ENCODE results near the gene CDT1.

CDT1 gene

GRCh38 chr16:88803264-88803987 is at the start of gene CDT1:
Gene CDT1 (plus strand): TSS chr16:88803789. CDS start chr16:88803832, 43 bp downstream.
- ATAC-seq (ENCODE audit: low read depth) (peak; percentile 2), DNase-seq (ENCODE audit: low spot score) (peak; percentile 75)
- Histone ChIP-seq H3K27ac (ENCODE audit: poor library complexity, severe bottlenecking) (peak within 1 kb of the TSS; percentile 84), H3K36me3 (ENCODE audit: low read depth) (peaks cover 40% of the 10 kb centered on the region), H3K4me3 (ENCODE audit: severe bottlenecking) (peak within 1 kb of the TSS; percentile 69), H3K9me3 (ENCODE audit: severe bottlenecking) (no peaks in the 10 kb centered on the region), H3K4me1 (ENCODE audit: insufficient read depth, poor library complexity, severe bottlenecking) (no peaks in the 10 kb centered on the region), H3K27me3 (ENCODE audit: insufficient read depth, poor library complexity, severe bottlenecking) (no peaks in the 10 kb centered on the region)
- TF ChIP-seq, protein P1, sequence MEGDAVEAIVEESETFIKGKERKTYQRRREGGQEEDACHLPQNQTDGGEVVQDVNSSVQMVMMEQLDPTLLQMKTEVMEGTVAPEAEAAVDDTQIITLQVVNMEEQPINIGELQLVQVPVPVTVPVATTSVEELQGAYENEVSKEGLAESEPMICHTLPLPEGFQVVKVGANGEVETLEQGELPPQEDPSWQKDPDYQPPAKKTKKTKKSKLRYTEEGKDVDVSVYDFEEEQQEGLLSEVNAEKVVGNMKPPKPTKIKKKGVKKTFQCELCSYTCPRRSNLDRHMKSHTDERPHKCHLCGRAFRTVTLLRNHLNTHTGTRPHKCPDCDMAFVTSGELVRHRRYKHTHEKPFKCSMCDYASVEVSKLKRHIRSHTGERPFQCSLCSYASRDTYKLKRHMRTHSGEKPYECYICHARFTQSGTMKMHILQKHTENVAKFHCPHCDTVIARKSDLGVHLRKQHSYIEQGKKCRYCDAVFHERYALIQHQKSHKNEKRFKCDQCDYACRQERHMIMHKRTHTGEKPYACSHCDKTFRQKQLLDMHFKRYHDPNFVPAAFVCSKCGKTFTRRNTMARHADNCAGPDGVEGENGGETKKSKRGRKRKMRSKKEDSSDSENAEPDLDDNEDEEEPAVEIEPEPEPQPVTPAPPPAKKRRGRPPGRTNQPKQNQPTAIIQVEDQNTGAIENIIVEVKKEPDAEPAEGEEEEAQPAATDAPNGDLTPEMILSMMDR (IDR thresholded peaks at IDR 0.05; ENCODE audit: poor library complexity, severe bottlenecking) = no peak

- Histone ChIP-seq H3K27ac (ENCODE audit: poor library complexity, severe bottlenecking) (peak overlapping the region; percentile 63), H3K36me3 (ENCODE audit: low read depth) (peaks cover 23% of the 10 kb centered on the region), H3K9me3 (ENCODE audit: severe bottlenecking) (no peaks in the 10 kb centered on the region), H3K27me3 (ENCODE audit: insufficient read depth, poor library complexity, severe bottlenecking) (no peaks in the 10 kb centered on the region), H3K4me1 (ENCODE audit: insufficient read depth, poor library complexity, severe bottlenecking) (peaks cover 9% of the 10 kb centered on the region), H3K4me3 (ENCODE audit: severe bottlenecking) (no peak overlapping the region)
- no peak for DNase-seq (ENCODE audit: low spot score)
- TF ChIP-seq, protein P1 (IDR thresholded peaks at IDR 0.05; ENCODE audit: poor library complexity, severe bottlenecking) = no peak
- ATAC-seq (ENCODE audit: low read depth) = no peak
Measured at GRCh38 chr16:88754109-88754911, 49.3 kb upstream of the CDT1 start.

- no peaks in the 10 kb centered on the region for H3K27me3 ChIP-seq (ENCODE audit: insufficient read depth, poor library complexity, severe bottlenecking)
- H3K9me3 ChIP-seq (ENCODE audit: severe bottlenecking) = no peaks in the 10 kb centered on the region
- H3K27ac ChIP-seq (ENCODE audit: poor library complexity, severe bottlenecking) = peak overlapping the region; percentile 63
- no peak overlapping the region for H3K4me3 ChIP-seq (ENCODE audit: severe bottlenecking)
- DNase-seq (ENCODE audit: low spot score) (no peak), ATAC-seq (ENCODE audit: low read depth) (peak; percentile 83)
- H3K36me3 ChIP-seq (ENCODE audit: low read depth) = peaks cover 23% of the 10 kb centered on the region
- TF ChIP-seq, protein P1 (IDR thresholded peaks at IDR 0.05; ENCODE audit: poor library complexity, severe bottlenecking) = peak; percentile 49
- peaks cover 9% of the 10 kb centered on the region for H3K4me1 ChIP-seq (ENCODE audit: insufficient read depth, poor library complexity, severe bottlenecking)
Measured at GRCh38 chr16:88754912-88755744, 48.5 kb upstream of the CDT1 start.

- Histone ChIP-seq H3K9me3 (ENCODE audit: severe bottlenecking) (no peaks in the 10 kb centered on the region), H3K27ac (ENCODE audit: poor library complexity, severe bottlenecking) (peak overlapping the region; percentile 63), H3K27me3 (ENCODE audit: insufficient read depth, poor library complexity, severe bottlenecking) (no peaks in the 10 kb centered on the region), H3K36me3 (ENCODE audit: low read depth) (peaks cover 23% of the 10 kb centered on the region), H3K4me3 (ENCODE audit: severe bottlenecking) (no peak overlapping the region), H3K4me1 (ENCODE audit: insufficient read depth, poor library complexity, severe bottlenecking) (peaks cover 9% of the 10 kb centered on the region)
- TF ChIP-seq, protein P1 (IDR thresholded peaks at IDR 0.05; ENCODE audit: poor library complexity, severe bottlenecking) = peak; percentile 26
- ATAC-seq (ENCODE audit: low read depth) (no peak; the same call in 2 of the 3 replicates), DNase-seq (ENCODE audit: low spot score) (no peak)
Measured at GRCh38 chr16:88755745-88756443, 47.7 kb upstream of the CDT1 start.

All from RWPE2 (cell line).